ENCODE results near the gene PPP1R8.

GRCh38 chr1:27787895-27788294 is 42.7 kb upstream of the PPP1R8 start:
- TF ChIP-seq CTCF (IDR thresholded peaks at IDR 0.05) = no peak
- no peak for TF ChIP-seq POLR2A (IDR thresholded peaks at IDR 0.05)
